Measurements from ENCODE around the gene BGN. TPM values are rescaled to one million over a fixed set of nuclear protein-coding genes. Genes with fewer than 3 reads are reported as not detected.

BGN gene
- polyA plus RNA-seq, 1 donor = 101 TPM

GRCh38 chrX:153507484-153508178, 12.9 kb downstream of the BGN start:
- DNase-seq = peak; percentile 82

- no peak for DNase-seq
Measured at GRCh38 chrX:153509592-153509991, 14.8 kb downstream of the BGN start.

GRCh38 chrX:153510383-153510782, 15.6 kb downstream of the BGN start:
- DNase-seq = no peak

- no peak for DNase-seq
Measured at GRCh38 chrX:153511784-153512500, 17.2 kb downstream of the BGN start.

- no peak for DNase-seq
Measured at GRCh38 chrX:153512501-153512893, 17.7 kb downstream of the BGN start.

- DNase-seq = no peak
Measured at GRCh38 chrX:153513265-153513664, 18.5 kb downstream of the BGN start.

- no peak for DNase-seq
Measured at GRCh38 chrX:153514259-153514658, 19.5 kb downstream of the BGN start.

- DNase-seq = no peak
Measured at GRCh38 chrX:153515435-153515834, 20.7 kb downstream of the BGN start.

- DNase-seq = no peak
Measured at GRCh38 chrX:153516073-153516472, 21.3 kb downstream of the BGN start.

- no peak for DNase-seq
Measured at GRCh38 chrX:153517423-153517822, 22.6 kb downstream of the BGN start, which contains the start of gene ATP2B3. TSS of gene ATP2B3 (plus strand) at chrX:153517642. CDS start at chrX:153536248, 18,606 bp downstream.

- no peak for DNase-seq
Measured at GRCh38 chrX:153517946-153518834, 23.4 kb downstream of the BGN start.

GRCh38 chrX:153519569-153520286, 24.9 kb downstream of the BGN start:
- DNase-seq = no peak

GRCh38 chrX:153520287-153520917, 25.6 kb downstream of the BGN start:
- DNase-seq = no peak

- no peak for DNase-seq
Measured at GRCh38 chrX:153521034-153521433, 26.3 kb downstream of the BGN start.

GRCh38 chrX:153522259-153522658, 27.5 kb downstream of the BGN start:
- DNase-seq = no peak

- no peak for DNase-seq
Measured at GRCh38 chrX:153523269-153523668, 28.5 kb downstream of the BGN start.

GRCh38 chrX:153524234-153524633, 29.5 kb downstream of the BGN start:
- no peak for DNase-seq

- no peak for DNase-seq
Measured at GRCh38 chrX:153525451-153525850, 30.7 kb downstream of the BGN start.

- DNase-seq = no peak
Measured at GRCh38 chrX:153526042-153526441, 31.3 kb downstream of the BGN start.

GRCh38 chrX:153526801-153527200, 32.0 kb downstream of the BGN start:
- no peak for DNase-seq

GRCh38 chrX:153527208-153527607, 32.4 kb downstream of the BGN start:
- DNase-seq = no peak
